GM18505 (cell line): ENCODE data around the gene LGALS4.
A peak's percentile ranks its signal among the peaks of the same experiment; 100 is the strongest.
"Not testable (repeated sequence)": the region's sequence is repeated elsewhere in the genome, so short reads cannot be mapped to it uniquely, and the experiment has no call there.

Experiments
- ATAC-seq: cut with Tn5 transposase; IDR thresholded peaks from one replicate; pipeline ENCODE4 v1.9.1; 2021; ENCODE audit not compliant: unreplicated experiment
- POLR2A ChIP-seq: IDR thresholded peaks from 4 replicates; pipeline ENCODE4 v1.6.1; 2011; ENCODE audit warnings: borderline replicate concordance; ENCODE audit not compliant: insufficient read depth, insufficient read length; ENCODE audit errors: extremely low read depth

The LGALS4 gene

DNA sequence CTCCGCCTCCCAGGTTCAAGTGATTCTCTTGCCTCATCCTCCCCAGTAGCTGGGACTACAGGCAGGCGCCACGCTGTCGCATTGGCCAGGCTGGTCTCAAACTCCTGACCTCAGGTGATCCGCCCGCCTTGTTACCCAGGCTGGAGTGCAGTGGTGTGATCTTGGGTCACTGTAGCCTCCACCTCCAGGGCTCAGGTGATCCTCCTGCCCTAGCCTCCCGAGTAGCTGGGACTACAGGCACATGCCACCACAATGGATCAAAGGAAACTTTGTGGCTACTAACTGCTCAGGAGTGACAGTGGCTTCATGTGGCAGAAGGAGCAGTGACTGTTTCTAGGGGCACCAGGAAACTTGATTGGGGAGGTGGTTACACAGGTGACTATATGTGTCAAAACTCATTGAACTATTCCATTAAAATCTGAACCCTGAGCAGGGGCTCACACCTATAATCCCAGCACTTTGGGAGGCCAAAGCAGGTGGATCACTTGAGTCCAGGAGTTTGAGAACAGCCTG, 27.5 kb downstream of the LGALS4 start:
- TF ChIP-seq POLR2A: no peak
- ATAC-seq: no peak

DNA sequence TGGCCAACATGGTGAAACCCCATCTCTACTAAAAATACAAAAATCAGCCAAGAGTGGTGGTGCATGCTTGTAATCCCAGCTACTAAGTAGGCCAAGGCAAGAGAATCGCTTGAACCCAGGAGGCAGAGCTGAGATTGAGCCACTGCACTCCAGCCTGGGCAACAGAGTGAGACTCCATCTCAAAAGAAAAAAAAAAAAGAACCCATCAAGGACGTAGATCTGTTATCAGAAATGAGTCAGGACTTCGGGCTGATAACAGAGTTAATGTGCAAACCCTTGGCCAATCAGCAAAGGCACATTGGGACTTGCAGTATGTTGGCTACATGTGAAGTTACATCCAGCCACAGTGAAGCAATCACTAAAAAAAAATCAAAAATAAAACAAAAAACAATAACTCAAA, 28.5 kb downstream of the LGALS4 start:
- ATAC-seq: no peak
- no peak for TF ChIP-seq POLR2A

DNA sequence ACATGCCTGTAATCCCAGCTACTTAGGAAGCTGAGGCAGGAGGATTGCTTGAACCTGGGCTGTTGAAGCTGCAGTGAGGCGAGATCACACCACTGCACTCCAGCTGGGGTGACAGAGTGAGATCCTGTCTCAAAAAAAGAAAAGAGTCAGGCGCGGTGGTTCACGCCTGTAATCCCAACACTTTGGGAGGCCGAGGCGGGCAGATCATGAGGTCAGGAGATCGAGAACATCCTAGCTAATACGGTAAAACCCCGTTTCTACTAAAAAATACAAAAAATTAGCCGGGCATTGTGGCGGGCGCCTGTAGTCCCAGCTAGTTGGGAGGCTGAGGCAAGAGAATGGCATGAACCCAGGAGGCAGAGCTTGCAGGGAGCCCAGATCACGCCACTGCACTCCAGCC, 30.5 kb downstream of the LGALS4 start:
- ATAC-seq: not testable (repeated sequence)

DNA sequence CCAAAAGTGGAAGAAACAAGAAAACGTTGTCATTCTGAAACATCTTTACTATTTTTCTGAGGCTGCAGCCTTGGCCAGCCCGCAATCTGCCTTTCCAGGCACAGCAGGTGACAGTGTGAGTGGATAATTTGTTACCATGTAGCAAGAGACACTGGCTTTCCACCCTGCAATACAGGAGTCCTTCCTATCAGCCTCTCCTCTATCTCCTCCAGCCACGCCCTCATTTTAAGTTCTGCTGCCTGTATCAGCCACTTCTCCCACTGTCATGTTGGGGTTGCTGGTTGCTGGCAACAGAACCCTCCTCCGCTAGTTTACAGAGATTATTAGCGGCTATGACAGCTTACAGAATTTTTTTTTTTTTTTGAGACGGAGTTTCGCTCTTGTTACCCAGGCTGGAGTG, 31.7 kb downstream of the LGALS4 start:
- ATAC-seq: no peak

DNA sequence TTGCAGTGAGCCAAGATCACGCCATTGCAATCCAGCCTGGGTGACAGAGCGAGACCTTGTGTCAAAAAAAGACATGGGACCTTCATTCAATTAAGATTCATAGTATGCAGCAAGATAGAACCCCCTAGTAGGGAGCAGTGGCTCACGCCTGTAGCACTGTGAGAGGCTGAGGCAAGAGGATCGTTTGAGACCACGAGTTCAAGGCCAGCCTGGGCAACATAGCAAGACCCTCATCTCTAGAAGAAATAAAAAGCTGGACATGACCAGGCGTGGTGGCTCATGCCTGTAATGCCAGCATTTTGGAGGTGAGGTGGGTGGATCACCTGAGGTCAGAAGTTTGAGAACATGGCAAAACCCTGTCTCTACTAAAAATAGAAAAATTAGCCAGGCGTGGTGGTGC, 32.3 kb downstream of the LGALS4 start:
- no peak for ATAC-seq
- TF ChIP-seq POLR2A: no peak

More for the DNA sequence above, 31.7 kb downstream of the LGALS4 start:
- no peak for TF ChIP-seq POLR2A

DNA sequence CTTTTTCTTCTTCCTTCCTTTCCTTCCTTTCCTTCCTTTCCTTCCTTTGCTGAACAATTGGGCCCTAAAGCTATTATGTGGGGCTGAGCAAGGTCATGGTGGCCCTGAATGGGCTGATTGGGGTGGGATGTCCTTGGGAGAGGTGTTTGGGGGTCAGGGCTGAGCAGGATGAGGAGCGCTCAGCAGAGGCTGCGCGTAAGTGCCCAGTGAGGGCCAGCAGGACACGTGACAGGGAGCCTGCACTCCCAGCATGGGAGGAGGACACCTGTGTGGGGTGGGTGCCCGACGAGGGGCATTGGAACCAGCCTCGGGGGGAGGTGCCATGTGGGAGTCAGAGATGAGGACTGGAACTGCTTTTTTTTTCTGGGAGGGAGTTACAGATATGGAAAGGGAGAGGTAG, 34.0 kb downstream of the LGALS4 start:
- ATAC-seq: no peak
- no peak for TF ChIP-seq POLR2A

DNA sequence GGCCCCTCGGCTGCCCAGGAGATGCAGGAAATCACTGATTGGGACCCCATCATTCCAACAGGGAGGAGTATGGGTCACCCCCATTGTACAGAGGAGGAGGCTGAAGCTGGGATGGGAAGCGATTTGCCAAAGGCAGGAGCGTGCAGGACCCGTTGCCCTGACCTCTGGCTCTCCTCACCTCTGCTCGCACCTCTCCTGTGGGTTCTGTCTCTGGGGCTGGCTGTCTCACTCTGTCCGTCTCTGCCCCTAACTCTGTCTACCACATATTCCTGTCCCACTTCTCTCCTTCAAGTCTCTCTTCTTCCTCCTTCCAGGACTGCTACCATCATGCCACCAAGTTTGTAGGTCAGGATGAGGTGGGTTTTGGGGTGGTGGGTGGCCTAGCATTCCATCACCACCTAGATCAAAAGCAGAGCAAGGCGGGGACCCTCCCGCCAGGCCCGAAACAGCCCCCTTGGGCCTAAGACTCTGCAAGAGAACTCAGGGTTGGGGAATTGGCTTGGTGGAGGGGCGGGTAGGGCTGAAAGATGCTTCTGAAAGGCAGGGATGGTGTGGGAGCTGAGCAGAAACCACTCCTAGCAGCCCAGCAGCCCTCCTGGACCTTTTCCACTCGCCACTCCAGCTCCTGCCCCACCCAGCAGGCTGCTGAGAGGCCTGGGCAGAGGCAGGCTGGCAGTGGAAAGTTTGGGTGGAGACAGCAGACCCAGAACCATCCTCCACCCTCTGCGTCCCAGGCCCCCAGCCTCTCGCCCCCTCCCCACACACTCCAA, 38.4 kb downstream of the LGALS4 start:
- ATAC-seq: no peak
- no peak for TF ChIP-seq POLR2A

DNA sequence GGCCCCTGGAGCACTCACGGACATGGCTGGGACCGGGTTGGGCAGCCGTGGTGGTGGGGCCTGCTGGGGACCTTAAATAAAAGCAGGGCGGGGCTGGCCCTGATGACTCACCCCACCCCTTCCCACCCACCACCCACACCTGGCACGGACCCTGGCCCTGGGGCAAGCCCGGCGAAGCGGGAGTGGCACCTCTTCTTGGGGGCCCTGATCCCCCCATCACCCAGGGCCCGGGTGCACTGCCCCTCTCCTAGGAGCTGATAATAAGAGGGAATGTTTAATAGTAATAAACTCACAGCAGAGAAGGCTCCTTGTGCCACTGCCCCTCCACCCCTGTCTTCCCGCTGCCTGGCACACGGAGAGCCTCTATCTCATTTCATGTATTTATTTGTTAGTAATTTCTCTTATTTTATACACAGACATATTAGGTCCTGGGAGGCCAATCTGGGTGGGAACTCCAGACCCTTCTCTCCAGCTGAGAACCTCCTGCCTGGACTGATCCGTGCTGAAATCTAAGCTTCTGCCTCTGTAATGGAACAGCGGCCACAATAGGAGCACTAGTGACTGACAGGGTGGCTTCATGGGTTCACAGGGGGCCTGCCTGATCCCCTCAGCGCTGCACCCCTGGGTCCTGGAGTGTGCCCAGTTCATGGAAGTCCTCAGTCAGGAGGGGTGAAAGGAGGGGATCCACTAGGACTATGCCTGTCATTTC, 39.1 kb downstream of the LGALS4 start, which contains the start of gene LGALS7:
Gene LGALS7 (minus strand): TSS at position 49 of the 709 bp plus-strand sequence. CDS start 25 bp downstream, at position 24.
- no peak for ATAC-seq
- no peak for TF ChIP-seq POLR2A

DNA sequence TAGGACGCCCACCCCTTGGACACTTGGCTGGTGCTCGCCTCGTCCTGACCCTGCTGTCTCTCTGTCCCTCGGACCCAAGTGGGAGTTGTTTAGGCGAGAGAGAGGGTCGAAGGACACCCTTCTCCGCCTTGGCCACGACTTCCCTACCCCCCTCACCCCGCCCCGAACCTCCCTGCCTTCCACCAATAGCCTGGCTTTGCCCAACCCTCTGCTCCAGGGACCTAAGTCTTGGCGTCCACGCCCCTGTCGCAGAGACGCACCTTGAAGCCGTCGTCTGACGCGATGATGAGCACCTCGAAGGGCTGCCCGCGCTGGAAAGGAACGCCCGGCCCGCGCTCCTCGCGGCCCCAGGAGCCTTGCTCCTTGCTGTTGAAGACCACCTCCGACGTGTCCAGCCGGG, 41.2 kb downstream of the LGALS4 start:
- ATAC-seq: not testable (repeated sequence)

DNA sequence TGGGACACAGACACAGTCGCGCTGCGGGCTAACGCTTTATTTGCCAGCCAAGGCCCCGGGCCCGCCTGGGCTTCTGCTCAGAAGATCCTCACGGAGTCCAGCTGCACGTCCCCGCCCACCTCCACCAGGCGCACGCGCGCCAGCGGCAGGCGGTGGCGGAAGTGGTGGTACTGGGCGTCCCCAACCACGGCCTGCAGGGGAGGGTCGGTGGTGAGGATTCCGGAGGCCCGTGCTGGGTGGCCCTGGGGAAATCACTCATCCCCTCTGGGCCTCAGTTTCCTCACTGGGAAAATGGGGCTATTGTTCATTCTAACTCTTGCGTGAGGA, 41.8 kb downstream of the LGALS4 start:
- not testable (repeated sequence) for ATAC-seq

DNA sequence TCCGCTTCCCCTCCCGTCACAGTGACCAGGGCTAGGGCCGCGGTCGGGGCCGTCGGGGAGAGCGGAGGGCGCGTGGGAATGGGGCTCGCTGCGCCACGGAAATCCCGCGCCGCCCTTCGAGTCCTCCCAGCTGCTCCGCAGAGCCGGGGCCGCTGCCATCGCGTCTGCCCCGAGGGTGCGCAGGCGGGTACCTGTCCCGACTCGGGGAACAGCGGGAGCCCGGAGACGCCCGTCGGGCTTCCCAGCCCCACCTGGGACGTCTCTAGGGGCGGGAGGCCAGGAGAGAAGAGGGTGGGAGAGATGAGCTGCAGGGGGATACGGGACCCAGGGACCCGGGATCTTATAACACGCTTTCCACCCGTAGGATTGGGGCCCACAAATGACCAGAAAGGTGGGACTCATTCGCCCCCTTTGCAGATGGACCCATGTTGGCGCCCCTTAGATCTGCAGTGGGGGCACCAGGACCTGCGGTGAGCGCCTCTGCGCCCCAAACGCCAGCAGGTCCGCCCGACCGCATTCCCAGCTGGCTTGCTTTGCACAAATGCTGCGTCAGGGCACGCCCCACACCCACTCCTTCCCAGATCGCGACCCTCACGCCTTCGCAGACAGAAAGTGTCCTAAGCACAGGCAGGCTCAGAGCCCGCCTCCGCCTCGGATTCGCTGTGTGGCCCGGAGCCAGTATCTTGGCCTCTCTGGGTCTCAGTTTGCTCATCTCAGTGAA, 42.4 kb downstream of the LGALS4 start:
- not testable (repeated sequence) for ATAC-seq

DNA sequence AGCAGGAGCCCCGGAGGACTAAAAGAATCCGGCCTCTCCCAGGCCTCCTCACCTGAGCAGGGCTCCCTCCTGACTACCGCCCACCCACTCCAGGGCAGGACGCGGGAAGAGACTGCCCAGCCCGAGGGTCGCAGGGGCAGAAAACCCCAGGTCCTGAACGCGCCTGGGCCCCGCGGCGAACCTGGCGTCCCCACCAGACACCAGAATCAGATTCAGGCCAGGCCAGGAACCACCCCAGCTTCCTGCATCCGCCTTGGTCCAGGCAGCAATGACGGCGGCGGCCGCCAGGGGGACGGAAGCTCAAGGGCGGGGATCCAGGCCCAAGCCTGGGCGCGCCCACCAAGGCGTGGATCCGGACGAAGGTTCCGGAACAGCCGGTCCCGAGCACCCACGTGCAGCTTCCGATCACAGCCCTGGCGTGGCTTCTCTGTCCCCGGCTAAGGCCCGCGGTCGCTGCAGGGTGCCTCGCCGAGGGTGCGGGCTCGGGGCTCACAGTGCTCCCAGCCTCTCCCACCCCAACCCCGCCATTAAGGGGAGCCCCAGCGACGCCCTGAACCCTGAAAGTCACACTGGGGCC, 43.0 kb downstream of the LGALS4 start:
- peak; percentile 76 for ATAC-seq

DNA sequence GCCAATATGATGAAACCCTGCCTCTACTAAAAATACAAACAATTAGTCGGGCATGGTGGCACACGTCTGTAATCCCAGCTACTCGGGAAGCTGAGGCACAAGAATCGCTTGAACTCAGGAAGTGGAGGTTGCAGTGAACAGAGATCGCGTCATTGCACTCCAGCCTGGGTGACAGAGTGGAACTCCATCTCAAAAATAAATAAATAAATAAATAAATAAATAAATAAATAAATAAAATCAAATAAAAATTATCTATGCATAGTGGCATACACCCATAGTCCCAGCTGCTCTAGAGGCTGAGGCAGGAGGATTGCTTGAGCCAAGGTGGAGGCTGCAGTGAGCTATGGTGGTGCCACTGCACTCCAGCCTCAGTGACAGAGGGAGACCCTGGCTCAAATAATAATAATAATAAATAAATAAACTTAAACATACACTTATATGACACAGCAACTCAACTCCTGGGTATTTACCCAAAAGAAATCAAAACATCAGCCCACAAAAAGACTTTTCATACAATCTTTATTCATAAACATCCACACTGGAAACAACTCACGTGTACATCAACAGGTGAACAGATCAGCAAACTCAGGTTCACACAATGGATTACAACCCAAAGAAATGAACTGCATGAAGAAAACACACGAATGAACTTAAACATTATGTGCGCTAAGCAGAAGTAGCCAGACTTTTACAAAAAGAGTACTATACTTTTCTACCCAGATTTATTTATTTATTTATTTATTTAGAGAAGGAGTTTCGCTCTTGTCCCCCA, 46.3 kb downstream of the LGALS4 start:
- ATAC-seq: no peak
- no peak for TF ChIP-seq POLR2A

More for the DNA sequence above, 43.0 kb downstream of the LGALS4 start:
- TF ChIP-seq POLR2A: peak; percentile 68

DNA sequence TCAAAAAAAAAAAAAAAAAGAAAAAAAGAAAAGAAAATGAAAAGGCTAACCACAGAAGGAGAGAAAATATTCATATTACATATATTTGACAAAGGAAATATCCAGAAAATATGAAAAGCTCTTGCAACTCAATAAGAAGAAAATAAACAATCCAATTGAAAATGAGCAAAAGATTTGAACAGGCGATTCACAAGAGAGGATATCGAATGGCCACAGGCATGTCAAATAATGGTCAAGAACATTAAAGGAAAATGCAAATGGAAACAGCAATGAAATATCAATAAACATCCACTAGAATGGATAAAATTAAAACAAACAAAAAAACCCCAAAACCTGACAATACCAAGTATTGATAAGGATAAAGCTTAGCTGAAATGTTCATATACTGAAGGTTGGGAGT, 47.5 kb downstream of the LGALS4 start:
- no peak for TF ChIP-seq POLR2A
- no peak for ATAC-seq
